ENCODE results near the gene LILRA5. TPM values are rescaled to one million over a fixed set of nuclear protein-coding genes. Genes with fewer than 3 reads are reported as not detected.

LILRA5 gene
- total RNA-seq, 3 donors from 2014 or later (not counting 1 experiment from before 2014, with no cell fraction given): 3.4 to 22.3 (median 11.1) TPM

DNA sequence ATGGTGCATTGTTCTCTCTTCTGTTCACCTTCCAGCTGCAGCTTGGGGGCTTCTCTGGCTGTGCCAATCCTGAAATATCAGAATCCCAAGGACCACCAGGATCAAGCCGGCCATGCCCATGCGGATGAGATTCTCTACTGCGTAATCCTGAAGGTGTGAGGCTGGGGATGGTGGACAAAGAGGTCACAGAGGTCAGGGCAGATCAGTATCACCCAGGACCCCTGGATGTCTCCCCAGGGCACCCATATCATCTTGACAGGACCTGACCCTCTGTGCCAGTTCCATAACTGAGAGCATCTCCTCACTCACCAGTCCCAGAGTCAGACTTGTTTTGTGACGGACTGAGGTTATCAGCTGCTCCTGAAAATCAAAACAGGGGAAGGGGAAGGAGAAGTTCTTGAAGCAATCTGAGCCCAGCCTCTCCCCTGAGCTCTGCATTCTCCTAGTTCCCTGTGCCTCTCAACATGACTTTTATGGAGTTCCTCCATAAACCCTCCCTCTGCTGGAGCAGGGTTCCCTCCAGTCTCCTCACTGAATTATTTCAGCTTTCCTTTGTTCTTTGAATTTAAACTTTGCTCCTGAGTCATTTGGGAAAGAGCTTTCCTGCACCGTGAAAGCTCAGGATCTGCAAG lies 5.5 kb downstream of the LILRA5 start:
- H3K9me3 ChIP-seq (ENCODE audit: control insufficient read depth, insufficient read depth, low read length): no peaks in the 10 kb centered on the region
- H3K4me1 Mint-ChIP-seq: peaks cover 8 to 25% of the 10 kb centered on the region in 2 donors
- WGBS (ENCODE audit: insufficient coverage): 86% methylated on average over 5 of the region's 5 CpGs
- DNase-seq (no peak), ATAC-seq (no peak)
- H3K27me3 Mint-ChIP-seq (ENCODE audit: low read depth in 2 of 2): peaks cover 13 to 19% of the 10 kb centered on the region in 2 donors
- intact Hi-C loops (cut with micrococcal nuclease): no loop called here
- no peak overlapping the region for H3K4me3 ChIP-seq (ENCODE audit: low read length)
- H3K4me3 Mint-ChIP-seq: no peak overlapping the region
- peaks cover 12% of the 10 kb centered on the region for H3K4me1 ChIP-seq (ENCODE audit: control insufficient read depth, insufficient read depth, low read length)
- no peaks in the 10 kb centered on the region for H3K36me3 ChIP-seq (ENCODE audit: control insufficient read depth, insufficient read depth, low read length)
- peaks cover 5% of the 10 kb centered on the region for H3K27me3 ChIP-seq (ENCODE audit: control insufficient read depth, insufficient read depth, low read length)
- H3K36me3 Mint-ChIP-seq: no peaks in the 10 kb centered on the region
- H3K9me3 Mint-ChIP-seq: no peaks in the 10 kb centered on the region
- no peak overlapping the region for H3K27ac Mint-ChIP-seq
- H3K27ac ChIP-seq (ENCODE audit: low read length): no peak overlapping the region
- TF ChIP-seq, protein P1, sequence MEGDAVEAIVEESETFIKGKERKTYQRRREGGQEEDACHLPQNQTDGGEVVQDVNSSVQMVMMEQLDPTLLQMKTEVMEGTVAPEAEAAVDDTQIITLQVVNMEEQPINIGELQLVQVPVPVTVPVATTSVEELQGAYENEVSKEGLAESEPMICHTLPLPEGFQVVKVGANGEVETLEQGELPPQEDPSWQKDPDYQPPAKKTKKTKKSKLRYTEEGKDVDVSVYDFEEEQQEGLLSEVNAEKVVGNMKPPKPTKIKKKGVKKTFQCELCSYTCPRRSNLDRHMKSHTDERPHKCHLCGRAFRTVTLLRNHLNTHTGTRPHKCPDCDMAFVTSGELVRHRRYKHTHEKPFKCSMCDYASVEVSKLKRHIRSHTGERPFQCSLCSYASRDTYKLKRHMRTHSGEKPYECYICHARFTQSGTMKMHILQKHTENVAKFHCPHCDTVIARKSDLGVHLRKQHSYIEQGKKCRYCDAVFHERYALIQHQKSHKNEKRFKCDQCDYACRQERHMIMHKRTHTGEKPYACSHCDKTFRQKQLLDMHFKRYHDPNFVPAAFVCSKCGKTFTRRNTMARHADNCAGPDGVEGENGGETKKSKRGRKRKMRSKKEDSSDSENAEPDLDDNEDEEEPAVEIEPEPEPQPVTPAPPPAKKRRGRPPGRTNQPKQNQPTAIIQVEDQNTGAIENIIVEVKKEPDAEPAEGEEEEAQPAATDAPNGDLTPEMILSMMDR (IDR thresholded peaks at IDR 0.05): no peak

DNA sequence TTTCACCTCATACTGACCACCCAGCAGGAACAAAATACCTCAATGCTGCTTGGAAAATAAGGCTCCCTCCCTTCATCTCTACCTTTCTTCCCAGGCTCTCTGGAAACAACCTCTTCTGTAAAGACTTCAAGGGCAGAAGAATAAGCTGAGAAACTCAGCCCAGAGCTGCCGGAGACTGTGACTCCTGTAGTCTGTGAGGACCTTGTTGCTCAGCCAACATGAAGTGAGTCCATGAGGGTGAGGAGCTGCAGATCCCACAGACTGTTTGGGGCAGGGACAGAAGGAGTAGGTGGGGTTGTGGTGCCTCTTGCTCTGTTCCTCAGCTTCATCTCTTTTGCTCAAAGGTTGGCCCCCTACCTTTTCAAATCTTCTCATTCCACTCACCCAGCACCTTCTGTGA lies 7.8 kb downstream of the LILRA5 start:
- no peaks in the 10 kb centered on the region for H3K36me3 ChIP-seq (ENCODE audit: control insufficient read depth, insufficient read depth, low read length)
- H3K36me3 Mint-ChIP-seq: no peaks in the 10 kb centered on the region
- no peak overlapping the region for H3K27ac ChIP-seq (ENCODE audit: low read length)
- ATAC-seq (no peak), DNase-seq (no peak)
- no peaks in the 10 kb centered on the region for H3K9me3 Mint-ChIP-seq
- intact Hi-C loops (cut with micrococcal nuclease): no loop called here
- peaks cover 8 to 12% of the 10 kb centered on the region in 2 donors for H3K27me3 Mint-ChIP-seq (ENCODE audit: low read depth in 2 of 2)
- peaks cover 6% of the 10 kb centered on the region for H3K4me1 ChIP-seq (ENCODE audit: control insufficient read depth, insufficient read depth, low read length)
- H3K27ac Mint-ChIP-seq: no peak overlapping the region
- TF ChIP-seq, protein P1 (IDR thresholded peaks at IDR 0.05): no peak
- H3K27me3 ChIP-seq (ENCODE audit: control insufficient read depth, insufficient read depth, low read length): peaks cover 5% of the 10 kb centered on the region
- WGBS (ENCODE audit: insufficient coverage): 95% methylated on average over 1 of the region's 1 CpG
- H3K9me3 ChIP-seq (ENCODE audit: control insufficient read depth, insufficient read depth, low read length): no peaks in the 10 kb centered on the region
- H3K4me3 ChIP-seq (ENCODE audit: low read length): no peak overlapping the region
- peaks cover 8 to 22% of the 10 kb centered on the region in 2 donors for H3K4me1 Mint-ChIP-seq
- H3K4me3 Mint-ChIP-seq: no peak overlapping the region

DNA sequence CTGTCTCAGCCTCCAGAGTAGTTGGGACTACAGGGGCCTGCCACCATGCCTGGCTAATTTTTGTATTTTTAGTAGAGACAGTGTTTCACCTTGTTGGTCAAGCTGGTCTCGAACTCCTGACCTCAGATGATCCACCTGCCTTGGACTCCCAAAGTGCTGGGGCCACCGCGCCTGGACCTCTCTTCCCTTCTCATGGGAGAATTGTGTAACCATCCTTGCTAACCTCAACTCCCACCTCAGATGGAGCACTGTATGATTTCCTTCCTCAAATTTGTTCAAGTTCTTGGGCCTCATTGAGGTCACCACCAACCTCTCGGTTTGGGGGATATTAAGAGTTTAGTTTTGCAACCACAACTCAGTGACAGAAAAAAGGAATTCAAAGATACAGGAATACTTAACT lies 10.7 kb downstream of the LILRA5 start:
- intact Hi-C loops (cut with micrococcal nuclease): no loop called here
- WGBS (ENCODE audit: insufficient coverage): 16% methylated on average over 4 of the region's 4 CpGs
- peak in 1 of 3 donors; percentile 66 for ATAC-seq

More for the DNA sequence above, 10.7 kb downstream of the LILRA5 start:
- Histone ChIP-seq H3K9me3 (ENCODE audit: control insufficient read depth, insufficient read depth, low read length) (no peaks in the 10 kb centered on the region), H3K36me3 (ENCODE audit: control insufficient read depth, insufficient read depth, low read length) (no peaks in the 10 kb centered on the region), H3K27me3 (ENCODE audit: control insufficient read depth, insufficient read depth, low read length) (peaks cover 2% of the 10 kb centered on the region), H3K4me3 (ENCODE audit: low read length) (no peak overlapping the region), H3K4me1 (ENCODE audit: control insufficient read depth, insufficient read depth, low read length) (peaks cover 6% of the 10 kb centered on the region), H3K27ac (ENCODE audit: low read length) (no peak overlapping the region)
- Mint-ChIP-seq H3K36me3 (no peaks in the 10 kb centered on the region), H3K4me3 (no peak overlapping the region), H3K9me3 (no peaks in the 10 kb centered on the region), H3K4me1 (peaks cover 8 to 20% of the 10 kb centered on the region in 2 donors), H3K27me3 (ENCODE audit: low read depth in 2 of 2) (peaks cover 0 to 11% of the 10 kb centered on the region in 2 donors), H3K27ac (no peak overlapping the region)
- TF ChIP-seq, protein P1 (IDR thresholded peaks at IDR 0.05): no peak
- DNase-seq: no peak

Measured in natural killer cell (primary cell).